Uterus (tissue), 4 donors: ENCODE results near the gene PTX4. TPM values are rescaled to one million over a fixed set of nuclear protein-coding genes. Genes with fewer than 3 reads are reported as not detected.

Experiments
- DNase-seq, 2 donors: peaks; one replicate each; pipeline ENCODE4 v3.0.0-alpha.2; 2019 to 2020
- H3K27ac ChIP-seq, 2 donors: fragments of 200-600 bp; sonication (generic); 1 replicate in 1 of 2; 2 replicates in 1 of 2; pipeline ENCODE4 v1.5.1; 2016 to 2018
- H3K27me3 ChIP-seq, 2 donors: fragments of 200-600 bp; sonication (generic); one replicate each; pipeline ENCODE4 v1.5.1; 2018 to 2019; ENCODE audit warnings: control low read depth in 1 of 2
- H3K36me3 ChIP-seq, 2 donors: fragments of 200-600 bp; sonication (generic); one replicate each; pipeline ENCODE4 v1.5.1; 2019; ENCODE audit warnings: control low read depth in 1 of 2
- H3K4me1 ChIP-seq, 2 donors: fragments of 200-600 bp; sonication (generic); one replicate each; pipeline ENCODE4 v1.5.1; 2018 to 2019; ENCODE audit warnings: control low read depth in 1 of 2
- H3K4me3 ChIP-seq, 2 donors: fragments of 200-600 bp; sonication (generic); 1 replicate in 1 of 2; 2 replicates in 1 of 2; pipeline ENCODE4 v1.5.1; 2018 to 2019; ENCODE audit warnings: mild to moderate bottlenecking in 1 of 2
- H3K9me3 ChIP-seq, 2 donors: fragments of 200-600 bp; sonication (generic); one replicate each; pipeline ENCODE4 v1.5.1; 2019; ENCODE audit warnings: control low read depth in 1 of 2
- CTCF ChIP-seq, 4 experiments: fragments of 200-600 bp in 2 of 4; fragments of 450-650 bp in 2 of 4; sonication (generic) in 2 of 4; IDR thresholded peaks; one replicate each; pipeline ENCODE4 v1.5.1; 2016 to 2019; ENCODE audit warnings: antibody characterized with exemption in 4 of 4, mild to moderate bottlenecking in 2 of 4, moderate library complexity in 1 of 4
- POLR2A ChIP-seq, 2 donors: fragments of 450-650 bp; IDR thresholded peaks; one replicate each; pipeline ENCODE4 v1.6.1; 2016; ENCODE audit warnings: antibody characterized with exemption in 2 of 2, mild to moderate bottlenecking in 1 of 2, moderate library complexity in 1 of 2
- intact Hi-C: fragments of 100-400 bp; cut with DNase I; formaldehyde crosslinking; loops from one replicate; pipeline ENCODE4 v1.15.1; 2023; ENCODE audit warnings: low total_unique reads
- total RNA-seq, 4 donors: library from RNA; depleted of rRNA in 3 of 4; stranded (reverse); fragments of >200 nt in 3 of 4; gene quantifications; one replicate each; pipeline versions ENCODE4 v1.1.0 to v1.2.4, GENCODE V29; 2014 to 2023
- donor health status: DM: yes; HTN: yes; CAD: no.

PTX4 gene
- total RNA-seq, 4 donors from 2014 or later = 0.28 to 0.52 TPM; not detected in 2

- no peak for DNase-seq
- H3K9me3 ChIP-seq = no peaks in the 10 kb centered on the region
- intact Hi-C loops = no loop called here
- TF ChIP-seq CTCF (IDR thresholded peaks at IDR 0.05) (no peak), POLR2A (IDR thresholded peaks at IDR 0.05) (no peak)
- H3K36me3 ChIP-seq = no peaks in the 10 kb centered on the region
- H3K4me3 ChIP-seq = no peak overlapping the region
- no peak overlapping the region for H3K27ac ChIP-seq
- H3K4me1 ChIP-seq = peaks cover 0 to 4% of the 10 kb centered on the region in 2 donors
- H3K27me3 ChIP-seq = no peaks in the 10 kb centered on the region
Measured at GRCh38 chr16:1489077-1489476, 333 bp upstream of the PTX4 start.

GRCh38 chr16:1488054-1488601 lies 616 bp downstream of the PTX4 start:
- H3K9me3 ChIP-seq = no peaks in the 10 kb centered on the region
- H3K36me3 ChIP-seq = no peaks in the 10 kb centered on the region
- TF ChIP-seq POLR2A (IDR thresholded peaks at IDR 0.05) = no peak
- no peak for TF ChIP-seq CTCF (IDR thresholded peaks at IDR 0.05)
- H3K27ac ChIP-seq = no peak overlapping the region
- DNase-seq = no peak
- no peaks in the 10 kb centered on the region for H3K27me3 ChIP-seq
- no peaks in the 10 kb centered on the region for H3K4me1 ChIP-seq
- intact Hi-C loops = no loop called here
- H3K4me3 ChIP-seq = no peak overlapping the region

GRCh38 chr16:1487395-1488053 lies 1.2 kb downstream of the PTX4 start:
- no peaks in the 10 kb centered on the region for H3K27me3 ChIP-seq
- no peak for DNase-seq
- intact Hi-C loops = no loop called here
- no peak overlapping the region for H3K4me3 ChIP-seq
- no peak overlapping the region for H3K27ac ChIP-seq
- H3K36me3 ChIP-seq = no peaks in the 10 kb centered on the region
- TF ChIP-seq CTCF (IDR thresholded peaks at IDR 0.05) (no peak), POLR2A (IDR thresholded peaks at IDR 0.05) (no peak)
- no peaks in the 10 kb centered on the region for H3K9me3 ChIP-seq
- no peaks in the 10 kb centered on the region for H3K4me1 ChIP-seq

GRCh38 chr16:1486551-1487390 lies 2.0 kb downstream of the PTX4 start:
- Histone ChIP-seq H3K9me3 (no peaks in the 10 kb centered on the region), H3K4me1 (no peaks in the 10 kb centered on the region), H3K27ac (no peak overlapping the region), H3K36me3 (no peaks in the 10 kb centered on the region), H3K27me3 (no peaks in the 10 kb centered on the region), H3K4me3 (no peak overlapping the region)
- intact Hi-C loops = no loop called here
- TF ChIP-seq CTCF (IDR thresholded peaks at IDR 0.05) (no peak), POLR2A (IDR thresholded peaks at IDR 0.05) (no peak)
- no peak for DNase-seq
